Measurements from ENCODE around the gene MRPL36.

MRPL36 gene

DNA sequence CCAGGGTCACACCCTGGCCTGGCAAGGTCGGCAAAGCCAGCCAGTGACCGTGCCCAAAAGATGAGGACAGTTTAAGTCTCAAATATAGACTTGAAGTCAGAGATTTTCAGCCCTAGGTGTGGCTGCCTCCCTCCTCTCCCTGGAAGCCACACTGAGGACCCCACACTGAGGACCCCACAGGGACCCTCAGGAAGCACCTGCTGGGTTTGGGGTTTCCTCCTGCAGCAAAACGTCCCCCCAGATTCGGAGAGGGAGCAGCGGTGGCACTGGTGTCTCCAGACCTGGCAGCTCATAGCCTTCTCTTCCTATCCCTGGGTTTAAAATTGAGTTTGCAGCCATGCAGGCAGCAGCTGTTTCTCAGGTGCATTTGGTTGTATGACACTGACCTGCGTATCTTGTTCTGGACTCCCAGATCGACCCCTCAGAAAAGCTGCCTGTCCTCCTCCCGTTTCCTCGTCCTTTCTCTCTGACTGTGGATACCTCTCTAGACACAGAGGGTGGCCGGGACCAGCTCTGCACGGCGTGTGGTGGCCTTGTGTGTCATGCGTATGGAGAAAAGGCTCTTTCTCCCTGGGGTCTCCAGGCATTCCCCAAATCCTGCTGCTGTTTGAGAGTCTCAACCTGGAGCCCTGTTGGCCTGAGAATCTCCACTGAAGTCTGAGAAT is 36.6 kb downstream of the MRPL36 start:
- no peak for DNase-seq (ENCODE audit: low read depth)
- TF ChIP-seq, protein P1, sequence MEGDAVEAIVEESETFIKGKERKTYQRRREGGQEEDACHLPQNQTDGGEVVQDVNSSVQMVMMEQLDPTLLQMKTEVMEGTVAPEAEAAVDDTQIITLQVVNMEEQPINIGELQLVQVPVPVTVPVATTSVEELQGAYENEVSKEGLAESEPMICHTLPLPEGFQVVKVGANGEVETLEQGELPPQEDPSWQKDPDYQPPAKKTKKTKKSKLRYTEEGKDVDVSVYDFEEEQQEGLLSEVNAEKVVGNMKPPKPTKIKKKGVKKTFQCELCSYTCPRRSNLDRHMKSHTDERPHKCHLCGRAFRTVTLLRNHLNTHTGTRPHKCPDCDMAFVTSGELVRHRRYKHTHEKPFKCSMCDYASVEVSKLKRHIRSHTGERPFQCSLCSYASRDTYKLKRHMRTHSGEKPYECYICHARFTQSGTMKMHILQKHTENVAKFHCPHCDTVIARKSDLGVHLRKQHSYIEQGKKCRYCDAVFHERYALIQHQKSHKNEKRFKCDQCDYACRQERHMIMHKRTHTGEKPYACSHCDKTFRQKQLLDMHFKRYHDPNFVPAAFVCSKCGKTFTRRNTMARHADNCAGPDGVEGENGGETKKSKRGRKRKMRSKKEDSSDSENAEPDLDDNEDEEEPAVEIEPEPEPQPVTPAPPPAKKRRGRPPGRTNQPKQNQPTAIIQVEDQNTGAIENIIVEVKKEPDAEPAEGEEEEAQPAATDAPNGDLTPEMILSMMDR (IDR thresholded peaks at IDR 0.05; ENCODE audit: insufficient read depth, low read depth, low read length, missing control alignments), result no peak
- no peak overlapping the region for H3K4me3 ChIP-seq (ENCODE audit: low read depth, low read length)

DNA sequence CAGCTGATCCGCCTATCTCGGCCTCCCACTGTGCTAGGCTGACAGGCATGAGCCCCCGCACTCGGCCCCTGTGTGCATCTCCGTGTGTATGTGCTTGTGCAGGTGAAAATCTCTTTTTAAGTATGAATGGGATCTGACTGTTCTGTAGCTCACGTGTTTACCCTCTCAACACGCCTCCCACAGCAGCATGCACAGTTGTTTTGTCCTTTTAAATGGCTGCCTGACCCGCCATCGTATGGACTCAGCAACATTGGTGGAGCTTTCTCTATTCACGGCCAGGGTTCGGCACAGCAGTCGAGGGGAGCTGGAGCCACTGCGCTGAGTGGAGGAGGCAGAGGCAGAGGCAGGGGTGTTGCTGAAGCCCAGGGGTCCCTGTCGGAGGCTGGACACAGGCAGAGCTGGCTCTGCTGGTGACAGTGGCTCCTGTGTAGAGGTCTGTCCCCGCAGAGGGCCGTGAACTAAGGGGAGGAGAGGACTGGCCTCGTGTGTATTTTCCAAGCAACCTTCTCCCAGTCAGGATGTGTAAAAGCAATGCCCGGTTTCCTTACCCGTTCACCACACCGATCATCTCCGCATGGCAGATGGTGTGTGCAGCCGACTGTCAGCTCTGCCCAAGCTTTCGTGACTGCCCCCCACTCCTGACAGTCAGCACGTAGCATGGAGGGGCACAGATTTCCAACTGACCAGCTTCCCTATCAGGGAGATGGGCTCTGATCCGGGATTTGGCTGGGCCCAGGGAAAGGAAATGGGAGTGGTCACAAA is 37.3 kb downstream of the MRPL36 start:
- DNase-seq (ENCODE audit: low read depth), result no peak
- H3K4me3 ChIP-seq (ENCODE audit: low read depth, low read length), result no peak overlapping the region
- TF ChIP-seq, protein P1 (IDR thresholded peaks at IDR 0.05; ENCODE audit: insufficient read depth, low read depth, low read length, missing control alignments), result no peak

DNA sequence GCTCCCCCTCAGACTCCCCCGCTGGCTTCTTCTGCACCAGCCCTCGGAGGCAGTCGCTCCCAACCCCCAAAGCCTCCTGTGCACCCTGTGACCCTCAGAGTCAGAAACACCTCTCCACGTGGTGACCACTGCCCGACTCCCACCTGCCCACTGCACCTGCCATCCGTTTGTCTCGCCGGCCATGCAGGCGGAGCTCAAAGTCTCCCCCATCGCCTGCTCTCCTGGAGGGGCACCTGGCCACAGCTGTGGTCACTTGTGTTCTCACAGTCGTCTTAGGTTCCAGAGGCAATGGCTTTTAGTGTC is 38.2 kb downstream of the MRPL36 start:
- TF ChIP-seq, protein P1 (IDR thresholded peaks at IDR 0.05; ENCODE audit: insufficient read depth, low read depth, low read length, missing control alignments), result no peak
- DNase-seq (ENCODE audit: low read depth), result no peak
- no peak overlapping the region for H3K4me3 ChIP-seq (ENCODE audit: low read depth, low read length)

DNA sequence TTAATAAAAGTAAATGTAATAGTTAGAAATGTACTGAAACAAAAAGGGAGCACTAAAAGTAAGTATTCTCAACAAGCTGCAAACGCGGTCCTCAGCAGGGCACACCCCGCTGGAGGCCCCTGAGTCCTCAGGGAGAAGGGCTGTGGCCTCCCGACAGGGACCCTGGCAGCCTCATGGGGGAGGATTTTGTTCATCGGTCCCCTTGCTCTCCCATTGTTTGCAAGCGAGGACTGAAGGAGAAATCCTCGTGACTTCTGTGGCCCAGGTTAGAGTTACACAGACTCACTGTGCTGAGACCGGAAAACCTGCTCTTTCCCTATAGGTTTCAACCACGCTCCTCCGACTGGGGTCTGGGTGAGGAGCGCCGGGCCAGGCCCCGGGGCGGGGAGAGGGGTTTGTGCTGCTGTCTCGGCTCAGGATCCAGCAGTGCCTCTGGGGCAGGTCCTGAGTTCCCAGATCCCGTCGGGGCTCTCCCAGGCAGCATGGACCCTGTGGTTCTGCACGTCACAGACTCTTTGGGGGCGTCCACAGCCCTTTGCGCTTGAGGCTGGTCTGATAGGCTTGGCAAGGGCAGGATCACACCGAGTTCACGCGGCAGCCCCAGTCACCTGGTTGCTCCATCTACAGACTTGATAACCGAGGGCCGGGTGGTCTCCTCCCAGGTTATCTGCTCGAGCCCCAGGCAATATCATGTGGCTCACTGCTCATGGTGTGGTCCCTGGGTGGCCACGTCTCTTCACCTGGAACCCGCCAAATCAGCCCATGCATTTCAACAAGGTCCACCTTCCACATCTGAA is 38.8 kb downstream of the MRPL36 start:
- TF ChIP-seq, protein P1 (IDR thresholded peaks at IDR 0.05; ENCODE audit: insufficient read depth, low read depth, low read length, missing control alignments), result no peak
- DNase-seq (ENCODE audit: low read depth), result no peak
- H3K4me3 ChIP-seq (ENCODE audit: low read depth, low read length), result no peak overlapping the region

DNA sequence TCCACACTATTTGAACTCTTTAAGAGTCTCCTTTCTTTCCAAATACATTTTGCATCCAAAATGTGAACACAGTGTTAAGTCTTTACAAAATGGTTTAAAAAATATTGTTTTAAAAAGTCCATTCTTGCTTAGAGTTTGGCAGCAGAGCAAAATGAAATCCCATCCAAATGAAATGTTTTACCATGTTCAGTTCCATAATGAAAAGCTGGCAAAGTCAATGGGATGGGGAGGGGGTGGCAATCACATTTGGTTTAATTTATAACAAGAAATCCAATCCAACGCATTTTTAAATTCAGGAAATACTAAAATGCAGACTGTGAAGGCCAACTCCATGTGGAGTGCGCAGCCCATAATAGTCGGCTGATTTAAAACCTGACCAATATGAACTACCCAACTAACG is 39.4 kb downstream of the MRPL36 start:
- no peak overlapping the region for H3K4me3 ChIP-seq (ENCODE audit: low read depth, low read length)
- TF ChIP-seq, protein P1 (IDR thresholded peaks at IDR 0.05; ENCODE audit: insufficient read depth, low read depth, low read length, missing control alignments), result no peak
- no peak for DNase-seq (ENCODE audit: low read depth)

DNA sequence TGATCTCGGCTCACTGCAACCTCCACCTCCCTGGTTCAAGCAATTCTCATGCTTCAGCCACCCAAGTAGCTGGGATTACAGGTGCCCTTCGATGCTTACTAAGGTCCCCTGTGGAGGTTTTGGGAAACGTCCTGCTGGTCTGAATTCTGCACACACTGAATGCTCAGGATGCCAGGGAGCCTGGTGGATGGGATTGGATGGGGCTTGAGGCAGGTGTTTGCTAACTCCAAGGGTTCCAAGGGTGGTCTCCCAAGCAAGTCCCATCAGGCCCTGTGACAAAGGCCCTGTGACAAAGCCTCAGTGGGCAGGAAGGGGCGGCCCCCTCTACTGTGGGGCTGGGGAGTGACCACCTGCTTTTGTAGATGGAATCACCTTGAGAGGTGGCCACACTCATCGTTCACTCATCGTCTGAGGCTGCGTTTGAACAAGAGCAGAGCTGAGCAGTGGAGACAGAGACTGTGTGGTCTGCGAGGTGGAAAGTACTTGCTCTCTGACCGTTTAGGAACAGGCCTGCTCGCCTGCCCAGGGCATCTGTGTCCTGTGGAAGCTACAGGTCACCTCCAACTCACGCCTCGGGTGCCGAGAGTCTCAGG is 40.2 kb downstream of the MRPL36 start:
- H3K4me3 ChIP-seq (ENCODE audit: low read depth, low read length), result no peak overlapping the region
- no peak for DNase-seq (ENCODE audit: low read depth)
- TF ChIP-seq, protein P1 (IDR thresholded peaks at IDR 0.05; ENCODE audit: insufficient read depth, low read depth, low read length, missing control alignments), result no peak
